ENCODE data around the gene TOR2A.

Gene TOR2A

DNA sequence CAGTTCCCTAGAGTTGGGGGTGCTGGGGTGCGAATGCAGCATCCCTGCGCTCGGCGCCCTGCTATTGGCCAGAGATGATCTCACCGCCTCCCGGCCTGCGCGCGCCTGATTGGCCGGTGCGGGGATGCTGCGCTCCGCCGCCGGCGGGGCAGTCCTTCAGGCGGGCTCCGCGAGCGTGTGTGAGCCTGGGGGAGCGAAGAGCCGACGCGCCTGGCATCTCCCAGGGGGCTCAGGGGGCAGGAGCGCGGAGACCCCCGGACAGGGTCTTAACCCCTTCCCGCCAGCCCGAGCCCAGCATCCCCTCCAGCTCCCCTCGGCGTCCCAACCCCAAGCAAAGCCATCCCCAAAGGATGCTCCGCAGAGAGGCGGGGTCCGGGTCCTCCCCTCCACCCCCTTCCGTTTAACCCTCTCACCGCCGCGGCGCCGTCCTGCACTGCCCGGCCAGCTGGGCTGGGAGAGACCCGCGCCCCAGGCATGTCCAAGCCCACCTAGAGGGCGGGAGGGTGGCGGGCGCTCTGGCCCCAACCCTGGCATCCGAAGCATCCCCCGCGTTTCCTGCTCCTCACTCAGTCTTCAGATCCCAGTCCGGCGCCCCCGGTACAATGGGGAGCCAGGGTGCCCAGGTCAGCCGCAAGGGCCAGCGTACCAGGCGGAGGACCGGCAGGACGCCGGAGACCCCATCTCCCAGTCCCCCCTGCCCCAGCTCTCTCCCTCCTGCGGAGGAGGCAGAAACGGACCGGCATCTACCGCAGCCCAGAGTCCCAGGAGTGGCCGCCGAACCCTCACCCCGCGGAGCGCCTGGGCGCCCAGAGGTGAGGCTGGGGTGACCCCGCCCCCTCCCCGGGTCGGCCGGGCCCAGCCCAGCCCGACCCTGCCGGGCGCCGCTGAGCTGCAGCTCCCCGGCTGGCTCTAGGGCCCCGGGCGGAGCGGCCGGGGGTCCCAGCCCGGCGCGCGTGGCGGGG, 19.3 kb upstream of the TOR2A start:
- DNase-seq (ENCODE audit: low spot score), result no peak
- TF ChIP-seq, protein P1, sequence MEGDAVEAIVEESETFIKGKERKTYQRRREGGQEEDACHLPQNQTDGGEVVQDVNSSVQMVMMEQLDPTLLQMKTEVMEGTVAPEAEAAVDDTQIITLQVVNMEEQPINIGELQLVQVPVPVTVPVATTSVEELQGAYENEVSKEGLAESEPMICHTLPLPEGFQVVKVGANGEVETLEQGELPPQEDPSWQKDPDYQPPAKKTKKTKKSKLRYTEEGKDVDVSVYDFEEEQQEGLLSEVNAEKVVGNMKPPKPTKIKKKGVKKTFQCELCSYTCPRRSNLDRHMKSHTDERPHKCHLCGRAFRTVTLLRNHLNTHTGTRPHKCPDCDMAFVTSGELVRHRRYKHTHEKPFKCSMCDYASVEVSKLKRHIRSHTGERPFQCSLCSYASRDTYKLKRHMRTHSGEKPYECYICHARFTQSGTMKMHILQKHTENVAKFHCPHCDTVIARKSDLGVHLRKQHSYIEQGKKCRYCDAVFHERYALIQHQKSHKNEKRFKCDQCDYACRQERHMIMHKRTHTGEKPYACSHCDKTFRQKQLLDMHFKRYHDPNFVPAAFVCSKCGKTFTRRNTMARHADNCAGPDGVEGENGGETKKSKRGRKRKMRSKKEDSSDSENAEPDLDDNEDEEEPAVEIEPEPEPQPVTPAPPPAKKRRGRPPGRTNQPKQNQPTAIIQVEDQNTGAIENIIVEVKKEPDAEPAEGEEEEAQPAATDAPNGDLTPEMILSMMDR (IDR thresholded peaks at IDR 0.05; ENCODE audit: borderline replicate concordance, control extremely low read depth, extremely low read depth, insufficient read depth, missing control alignments), result no peak
- in situ Hi-C loops (cut with MboI; ENCODE audit: low sequenced_read_pairs, unreplicated experiment), result no loop called here

DNA sequence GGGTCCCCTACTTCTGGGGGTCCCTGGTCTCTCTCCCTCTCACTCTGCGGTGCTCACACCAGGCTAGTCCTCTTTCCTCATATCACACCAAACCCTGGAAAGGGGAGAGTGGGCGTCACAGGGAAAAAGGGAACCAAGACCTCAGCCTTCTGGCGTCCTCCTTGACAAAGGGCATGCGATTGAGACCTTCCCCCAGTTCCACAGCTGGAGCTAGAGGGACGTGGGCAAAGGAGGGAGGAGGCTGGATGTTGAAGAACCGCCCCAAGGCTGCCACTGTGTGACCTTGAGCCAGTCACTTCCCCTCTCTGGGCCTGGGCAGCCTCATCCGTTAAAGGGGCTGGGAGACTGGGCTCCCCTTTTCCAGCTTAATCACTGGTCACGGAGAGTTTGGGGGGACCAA, 18.5 kb upstream of the TOR2A start:
- in situ Hi-C loops (cut with MboI; ENCODE audit: low sequenced_read_pairs, unreplicated experiment), result no loop called here
- DNase-seq (ENCODE audit: low spot score), result no peak
- TF ChIP-seq, protein P1 (IDR thresholded peaks at IDR 0.05; ENCODE audit: borderline replicate concordance, control extremely low read depth, extremely low read depth, insufficient read depth, missing control alignments), result no peak

DNA sequence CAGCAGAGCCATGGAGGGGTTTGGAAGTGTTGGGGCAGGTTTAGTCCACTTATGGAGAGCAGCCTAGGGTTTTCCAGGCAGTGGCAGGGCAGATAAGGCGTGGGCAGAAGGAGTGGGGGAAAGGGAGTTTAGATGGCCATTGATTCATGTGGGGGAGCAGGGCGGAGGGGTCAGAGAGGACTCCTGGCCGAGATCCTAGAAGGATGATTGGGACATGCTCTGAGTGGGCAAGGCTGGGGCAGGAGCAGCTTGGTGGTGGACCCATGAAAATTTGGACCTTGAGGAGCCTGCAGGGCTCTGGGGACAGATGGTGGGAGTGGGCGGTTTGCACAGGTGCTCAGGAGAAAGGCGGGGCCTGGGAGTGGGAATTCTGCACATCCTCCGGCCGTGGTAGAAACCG, 18.1 kb upstream of the TOR2A start:
- in situ Hi-C loops (cut with MboI; ENCODE audit: low sequenced_read_pairs, unreplicated experiment), result no loop called here
- no peak for DNase-seq (ENCODE audit: low spot score)
- TF ChIP-seq, protein P1 (IDR thresholded peaks at IDR 0.05; ENCODE audit: borderline replicate concordance, control extremely low read depth, extremely low read depth, insufficient read depth, missing control alignments), result no peak

DNA sequence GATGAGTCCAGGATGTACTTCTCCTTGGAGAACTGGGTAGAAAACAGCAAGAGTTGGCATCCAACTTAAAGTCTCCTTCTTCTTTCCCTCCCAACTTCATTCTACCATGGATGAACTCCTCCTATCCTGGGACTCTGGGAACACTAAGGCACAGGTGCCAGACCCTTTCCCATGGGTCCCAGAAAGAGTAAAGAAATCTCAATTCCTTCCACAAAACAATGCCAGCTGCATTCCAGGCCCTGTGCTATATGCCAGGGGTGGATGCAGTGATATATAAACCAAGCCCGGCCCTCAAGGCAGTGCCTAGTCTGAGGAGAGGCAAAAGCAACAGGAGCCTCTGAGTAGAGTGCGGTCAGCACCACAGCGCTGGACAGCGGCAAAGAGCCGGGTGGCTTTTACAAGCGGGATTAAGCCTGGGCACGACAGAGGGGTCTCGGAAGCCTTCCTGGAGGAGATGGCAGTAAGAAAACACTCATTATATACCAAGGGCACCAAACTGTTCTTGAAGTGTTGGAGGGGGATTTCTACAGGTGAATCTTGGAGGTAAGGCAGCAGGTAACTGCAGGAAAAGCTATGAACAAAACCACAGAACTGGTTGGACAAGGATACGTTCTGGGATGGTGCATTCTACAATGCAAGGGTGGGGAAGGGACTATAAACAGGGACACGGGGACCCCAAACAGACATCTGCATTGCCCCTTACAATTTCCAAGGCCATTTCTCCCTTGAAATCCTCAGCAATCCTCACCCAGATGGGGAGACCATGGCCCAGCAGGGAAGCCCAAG, 16.4 kb upstream of the TOR2A start:
- TF ChIP-seq, protein P1 (IDR thresholded peaks at IDR 0.05; ENCODE audit: borderline replicate concordance, control extremely low read depth, extremely low read depth, insufficient read depth, missing control alignments), result no peak
- in situ Hi-C loops (cut with MboI; ENCODE audit: low sequenced_read_pairs, unreplicated experiment), result no loop called here
- DNase-seq (ENCODE audit: low spot score), result no peak

DNA sequence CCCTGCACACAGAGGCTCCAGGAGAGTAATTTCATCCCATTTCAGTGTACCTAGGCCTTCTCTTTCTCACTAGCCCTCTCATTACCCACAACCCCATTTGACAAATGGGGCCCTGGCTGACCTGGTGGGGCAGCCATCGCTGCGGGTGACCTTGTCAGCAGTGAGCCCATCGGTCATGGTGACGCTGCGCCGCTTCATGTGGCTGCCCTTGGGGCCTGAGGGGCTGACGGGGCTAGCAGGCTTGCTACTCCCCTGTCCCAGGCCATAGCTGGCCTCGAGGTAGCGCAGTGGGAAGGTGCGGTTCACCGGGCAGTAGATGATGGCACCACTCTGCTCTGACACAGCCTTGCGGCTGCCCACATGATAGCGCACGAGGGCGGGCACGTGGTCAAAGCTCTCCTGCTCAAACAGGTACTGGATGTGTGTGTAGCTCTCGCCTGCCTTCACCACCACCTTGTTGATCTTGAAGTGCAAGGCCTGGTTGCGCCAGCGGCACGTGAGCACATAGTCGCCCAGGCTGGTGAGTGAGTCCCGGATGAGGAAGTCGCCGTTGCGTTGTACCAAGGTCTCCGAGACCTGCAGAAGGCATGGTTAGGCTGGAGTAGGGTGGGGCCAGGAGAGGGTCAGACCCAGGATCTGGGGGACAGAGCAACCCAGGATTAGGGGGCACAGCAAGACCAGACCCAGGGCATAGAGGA, 14.1 kb upstream of the TOR2A start:
- in situ Hi-C loops (cut with MboI; ENCODE audit: low sequenced_read_pairs, unreplicated experiment), result no loop called here
- DNase-seq (ENCODE audit: low spot score), result no peak
- TF ChIP-seq, protein P1 (IDR thresholded peaks at IDR 0.05; ENCODE audit: borderline replicate concordance, control extremely low read depth, extremely low read depth, insufficient read depth, missing control alignments), result no peak

DNA sequence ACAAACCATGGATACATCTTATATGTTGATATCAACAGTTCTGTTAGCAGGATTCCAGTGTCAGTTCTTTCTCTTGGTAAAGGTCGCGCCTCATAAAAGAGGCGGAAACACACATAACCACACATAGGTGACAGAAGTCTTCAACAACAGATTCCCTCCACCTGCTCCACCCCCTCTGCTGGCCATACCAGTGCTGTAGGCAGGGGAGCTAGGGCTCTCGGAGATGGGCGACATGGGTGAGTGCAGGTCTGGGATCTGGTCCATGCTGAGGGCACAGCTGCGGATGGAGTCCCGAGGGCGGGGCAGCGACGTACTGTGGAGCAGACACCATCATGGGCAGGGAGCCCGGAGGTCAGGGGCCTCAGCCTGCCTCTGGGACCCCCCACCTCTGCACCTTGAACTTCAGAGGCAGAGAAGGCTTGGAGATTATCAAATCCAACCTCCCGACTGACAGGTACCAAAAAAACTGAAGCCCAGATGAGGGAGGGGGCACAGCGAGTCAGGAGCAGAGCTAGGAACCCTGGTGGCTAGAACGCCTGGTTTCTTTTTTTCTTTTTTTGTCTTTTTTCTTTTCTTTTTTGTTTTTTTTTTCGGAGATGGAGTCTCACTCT, 12.0 kb upstream of the TOR2A start:
- TF ChIP-seq, protein P1 (IDR thresholded peaks at IDR 0.05; ENCODE audit: borderline replicate concordance, control extremely low read depth, extremely low read depth, insufficient read depth, missing control alignments), result no peak
- in situ Hi-C loops (cut with MboI; ENCODE audit: low sequenced_read_pairs, unreplicated experiment), result no loop called here
- DNase-seq (ENCODE audit: low spot score), result no peak

Measured in GM13976 (cell line).